Neutrophil (primary cell): ENCODE measurements around the gene SAMD5.

Experiments
- H3K27ac ChIP-seq: fragments of 200-600 bp; sonication (generic); 2 replicates; pipeline ENCODE4 v1.5.1; 2016; ENCODE audit warnings: mild to moderate bottlenecking, moderate library complexity
- H3K27me3 ChIP-seq: fragments of 200-600 bp; sonication (generic); 2 replicates; pipeline ENCODE4 v1.6.0; 2016; ENCODE audit warnings: mild to moderate bottlenecking
- H3K36me3 ChIP-seq: fragments of 200-600 bp; sonication (generic); 2 replicates; pipeline ENCODE4 v1.5.1; 2017
- H3K4me1 ChIP-seq, 2 experiments: fragments of 200-600 bp in 1 of 2; sonication (generic) in 1 of 2; 1 replicate in 1 of 2; 2 replicates in 1 of 2; pipeline versions ENCODE4 v1.5.1 to v1.6.1; 2013 to 2016; ENCODE audit warnings: low read depth in 1 of 2, low read length in 1 of 2, mild to moderate bottlenecking in 1 of 2, moderate library complexity in 1 of 2; ENCODE audit not compliant: control insufficient read depth in 1 of 2, insufficient read depth in 1 of 2
- H3K4me3 ChIP-seq, 2 experiments: fragments of 200-600 bp in 1 of 2; sonication (generic) in 1 of 2; 1 replicate in 1 of 2; 2 replicates in 1 of 2; pipeline ENCODE4 v1.5.1; 2013 to 2016; ENCODE audit warnings: low read depth in 1 of 2, low read length in 1 of 2, mild to moderate bottlenecking in 1 of 2, moderate library complexity in 1 of 2
- H3K9me3 ChIP-seq: fragments of 200-600 bp; sonication (generic); 2 replicates; pipeline ENCODE4 v1.5.1; 2016
- CTCF ChIP-seq: fragments of 200-600 bp; sonication (generic); IDR thresholded peaks from 2 replicates; pipeline ENCODE4 v1.5.1; 2016; ENCODE audit warnings: antibody characterized with exemption

The SAMD5 gene

GRCh38 chr6:147506704-147507114, 1.8 kb upstream of the SAMD5 start:
- peaks cover 100% of the 10 kb centered on the region for H3K27me3 ChIP-seq
- peak overlapping the region; percentile 10 to 11 for H3K4me3 ChIP-seq
- H3K4me1 ChIP-seq = peaks cover 22 to 29% of the 10 kb centered on the region in 2 experiments

GRCh38 chr6:147507162-147508041, 1.1 kb upstream of the SAMD5 start:
- no peak for TF ChIP-seq CTCF
- Histone ChIP-seq H3K36me3 (no peaks in the 10 kb centered on the region), H3K27ac (no peak overlapping the region), H3K27me3 (peaks cover 100% of the 10 kb centered on the region), H3K9me3 (no peaks in the 10 kb centered on the region), H3K4me1 (peaks cover 22 to 29% of the 10 kb centered on the region in 2 experiments), H3K4me3 (peak overlapping the region; percentile 40 to 55)

More at GRCh38 chr6:147506704-147507114, 1.8 kb upstream of the SAMD5 start:
- no peaks in the 10 kb centered on the region for H3K9me3 ChIP-seq
- TF ChIP-seq CTCF = no peak
- no peak overlapping the region for H3K27ac ChIP-seq
- H3K36me3 ChIP-seq = no peaks in the 10 kb centered on the region

- Histone ChIP-seq H3K27me3 (peaks cover 100% of the 10 kb centered on the region), H3K4me1 (peaks cover 22 to 29% of the 10 kb centered on the region in 2 experiments), H3K4me3 (peak overlapping the region; percentile 40 to 55), H3K27ac (no peak overlapping the region), H3K9me3 (no peaks in the 10 kb centered on the region), H3K36me3 (no peaks in the 10 kb centered on the region)
- no peak for TF ChIP-seq CTCF
These were observed 547 bp downstream of the SAMD5 start for GRCh38 chr6:147508866-147509608.

GRCh38 chr6:147509891-147510290, 1.4 kb downstream of the SAMD5 start:
- no peaks in the 10 kb centered on the region for H3K9me3 ChIP-seq
- no peak overlapping the region for H3K4me3 ChIP-seq
- H3K27me3 ChIP-seq = peaks cover 100% of the 10 kb centered on the region
- H3K4me1 ChIP-seq = peaks cover 22 to 29% of the 10 kb centered on the region in 2 experiments
- TF ChIP-seq CTCF = no peak
- H3K36me3 ChIP-seq = no peaks in the 10 kb centered on the region
- H3K27ac ChIP-seq = no peak overlapping the region

GRCh38 chr6:147510929-147511590, 2.6 kb downstream of the SAMD5 start:
- H3K36me3 ChIP-seq = no peaks in the 10 kb centered on the region
- H3K27me3 ChIP-seq = peaks cover 100% of the 10 kb centered on the region

More at GRCh38 chr6:147510929-147511590, 2.6 kb downstream of the SAMD5 start:
- Histone ChIP-seq H3K27ac (no peak overlapping the region), H3K9me3 (no peaks in the 10 kb centered on the region), H3K4me1 (peaks cover 22 to 29% of the 10 kb centered on the region in 2 experiments), H3K4me3 (no peak overlapping the region)
- no peak for TF ChIP-seq CTCF
